Lower leg skin (tissue), 3 donors: Measurements from ENCODE around the gene MAP4K2.

ENCODE experiments used
- CTCF ChIP-seq, 3 donors: fragments of 450-650 bp; IDR thresholded peaks; one replicate each; pipeline ENCODE4 v1.5.1; 2016; ENCODE audit warnings: antibody characterized with exemption in 3 of 3, mild to moderate bottlenecking in 3 of 3, moderate library complexity in 2 of 3
- POLR2A ChIP-seq, 2 donors: fragments of 450-650 bp; IDR thresholded peaks; one replicate each; pipeline ENCODE4 v1.6.1; 2016 to 2017; ENCODE audit warnings: antibody characterized with exemption in 2 of 2, mild to moderate bottlenecking in 1 of 2, moderate library complexity in 1 of 2

DNA sequence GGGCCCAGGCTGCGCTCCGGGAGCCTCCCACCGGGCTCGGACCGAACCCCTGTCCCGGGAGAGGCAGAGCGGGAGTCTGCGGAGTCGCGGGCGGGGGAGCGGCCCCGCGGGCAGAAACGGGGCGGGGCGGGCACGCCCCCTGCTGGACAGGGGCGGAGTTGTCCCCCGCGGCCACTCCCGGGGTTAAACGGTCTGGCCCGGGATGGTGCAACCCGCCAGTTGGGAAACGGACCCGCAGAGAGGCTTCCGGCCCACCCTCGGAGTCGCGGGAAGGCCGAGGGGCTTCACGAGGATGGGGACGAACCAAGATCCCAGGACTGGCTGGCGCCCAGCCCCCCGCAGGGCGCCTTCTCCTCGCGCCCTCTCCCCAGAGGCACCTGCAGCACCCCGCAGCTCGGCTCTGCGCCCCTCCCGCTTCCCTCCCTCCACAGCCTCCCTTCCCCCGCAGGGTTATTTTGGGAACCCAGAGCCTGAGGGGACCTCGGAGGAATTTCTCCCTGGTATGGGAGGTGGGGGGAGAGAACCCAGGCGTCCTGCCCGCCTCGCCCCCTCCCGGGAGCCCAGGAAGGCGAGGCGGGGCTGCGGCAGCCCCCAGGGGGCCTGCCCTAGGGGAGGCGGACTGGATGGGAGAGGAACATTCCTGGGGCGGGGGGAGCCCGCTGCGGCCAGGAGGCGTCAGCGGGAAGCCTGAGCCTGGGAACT lies 60.0 kb downstream of the MAP4K2 start:
- TF ChIP-seq CTCF (IDR thresholded peaks at IDR 0.05) = no peak
- no peak for TF ChIP-seq POLR2A (IDR thresholded peaks at IDR 0.05)
